ENCODE results near the gene SPOCK1.
"Not testable (repeated sequence)": the region's sequence is repeated elsewhere in the genome, so short reads cannot be mapped to it uniquely, and the experiment has no call there.

Gene SPOCK1

GRCh38 chr5:137024044-137024443 is 475.1 kb downstream of the SPOCK1 start:
- DNase-seq (ENCODE audit: low read depth in 2 of 2) = no peak

- no peak for DNase-seq (ENCODE audit: low read depth in 2 of 2)
Observed at GRCh38 chr5:137023371-137023770, 475.8 kb downstream of the SPOCK1 start.

DNA sequence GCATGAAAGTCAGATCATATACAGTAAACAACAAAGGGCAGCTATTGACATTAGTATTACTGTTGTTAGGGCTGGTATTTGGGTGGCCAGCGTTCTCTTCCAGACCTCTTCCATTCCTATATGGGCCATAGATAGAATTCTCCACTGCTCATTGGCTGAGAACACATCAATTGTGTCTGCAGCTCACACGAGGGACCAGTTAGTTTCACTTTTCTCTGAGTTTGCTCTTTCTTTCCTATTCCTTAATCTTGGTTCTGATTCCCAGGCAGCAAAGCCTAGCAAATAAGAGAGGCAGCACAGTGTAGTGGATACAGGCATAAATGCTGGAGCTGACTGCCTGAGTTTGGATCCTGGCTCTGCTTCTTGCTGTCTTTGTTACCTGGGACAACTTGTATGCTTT is 476.4 kb downstream of the SPOCK1 start:
- DNase-seq (ENCODE audit: low read depth in 2 of 2) = no peak

GRCh38 chr5:137022043-137022442 is 477.1 kb downstream of the SPOCK1 start:
- DNase-seq (ENCODE audit: low read depth in 2 of 2) = no peak

- no peak for DNase-seq (ENCODE audit: low read depth in 2 of 2)
Observed at GRCh38 chr5:137019229-137019628, 479.9 kb downstream of the SPOCK1 start.

GRCh38 chr5:137016783-137017324 is 482.3 kb downstream of the SPOCK1 start:
- no peak for DNase-seq (ENCODE audit: low read depth in 2 of 2)

GRCh38 chr5:137015540-137016116 is 483.5 kb downstream of the SPOCK1 start:
- DNase-seq (ENCODE audit: low read depth in 2 of 2) = no peak

- no peak for DNase-seq (ENCODE audit: low read depth in 2 of 2)
Observed at GRCh38 chr5:137014731-137015130, 484.4 kb downstream of the SPOCK1 start.

GRCh38 chr5:137010226-137010625 is 488.9 kb downstream of the SPOCK1 start:
- no peak for DNase-seq (ENCODE audit: low read depth in 2 of 2)

- DNase-seq (ENCODE audit: low read depth in 2 of 2) = no peak
Observed at GRCh38 chr5:137004279-137004678, 494.8 kb downstream of the SPOCK1 start.

- DNase-seq (ENCODE audit: low read depth in 2 of 2) = no peak
Observed at GRCh38 chr5:137001026-137001569, 498.0 kb downstream of the SPOCK1 start.

- DNase-seq (ENCODE audit: low read depth in 2 of 2) = no peak
Observed at GRCh38 chr5:136999787-137000186, 499.3 kb downstream of the SPOCK1 start.

- DNase-seq (ENCODE audit: low read depth in 2 of 2) = no peak
Observed at GRCh38 chr5:136998854-136999357, 500.2 kb downstream of the SPOCK1 start.

- no peak for DNase-seq (ENCODE audit: low read depth in 2 of 2)
Observed at GRCh38 chr5:136994154-136994553, 505.0 kb downstream of the SPOCK1 start.

GRCh38 chr5:136992796-136993489 is 506.2 kb downstream of the SPOCK1 start:
- DNase-seq (ENCODE audit: low read depth in 2 of 2) = no peak

GRCh38 chr5:136985785-136986475 is 513.2 kb downstream of the SPOCK1 start:
- no peak for DNase-seq (ENCODE audit: low read depth in 2 of 2)

DNA sequence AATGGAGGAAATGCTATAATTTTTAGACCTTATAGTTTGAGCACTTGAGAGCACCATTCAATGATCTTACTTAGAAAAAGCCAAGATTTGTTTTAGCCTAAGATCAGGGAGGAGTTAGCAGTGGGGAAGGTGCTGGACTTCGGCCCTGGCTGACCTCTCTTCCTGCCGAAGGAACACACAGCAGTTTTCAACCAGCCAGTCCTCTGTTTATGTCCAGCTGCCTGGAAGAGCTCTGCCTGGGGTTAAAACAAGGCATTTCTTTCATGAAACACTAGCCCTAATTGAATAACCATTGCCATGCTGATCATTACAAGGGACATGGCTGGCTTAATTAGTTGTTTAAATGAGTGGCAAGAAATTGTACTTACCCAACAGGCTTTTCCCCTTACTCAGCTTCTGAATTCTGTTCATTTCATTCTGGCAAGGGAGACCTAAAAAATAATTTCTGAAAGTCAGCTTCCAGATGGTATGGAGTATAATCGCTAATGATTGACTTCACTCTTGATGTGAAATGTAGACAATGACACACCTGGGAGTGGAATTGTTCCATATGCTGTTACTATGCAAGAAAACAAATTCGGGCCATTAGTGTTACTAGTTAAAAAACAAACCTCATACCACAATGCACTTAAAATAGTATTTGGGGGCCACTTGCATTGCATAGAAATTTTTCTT is 514.2 kb downstream of the SPOCK1 start:
- DNase-seq (ENCODE audit: low read depth in 2 of 2) = no peak

- no peak for DNase-seq (ENCODE audit: low read depth in 2 of 2)
Observed at GRCh38 chr5:136981936-136982335, 517.2 kb downstream of the SPOCK1 start.

- DNase-seq (ENCODE audit: low read depth in 2 of 2) = no peak
Observed at GRCh38 chr5:136979131-136979530, 520.0 kb downstream of the SPOCK1 start.

- DNase-seq (ENCODE audit: low read depth in 2 of 2) = no peak
Observed at GRCh38 chr5:136963504-136963903, 535.6 kb downstream of the SPOCK1 start.

DNA sequence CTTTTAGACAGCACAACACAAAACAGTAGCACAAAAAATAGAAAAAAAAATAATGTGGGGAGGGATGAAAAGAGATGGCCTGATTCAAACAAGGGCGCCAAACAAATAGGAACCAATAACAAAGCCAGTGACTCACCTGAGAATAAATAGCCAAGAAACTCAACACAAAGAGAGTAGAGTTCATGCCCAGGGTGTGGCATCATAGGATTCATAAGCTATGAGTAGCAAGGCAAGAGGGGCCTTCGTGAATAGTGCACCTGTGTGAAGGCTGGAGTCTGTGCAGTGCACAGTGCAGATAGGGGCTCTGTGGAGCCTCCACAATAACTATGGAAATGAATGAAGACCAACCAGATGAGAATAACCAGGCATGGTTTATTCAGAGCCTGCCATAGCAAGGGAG is 541.7 kb downstream of the SPOCK1 start:
- no peak for DNase-seq (ENCODE audit: low read depth in 2 of 2)

- not testable (repeated sequence) for DNase-seq (ENCODE audit: low read depth in 2 of 2)
Observed at GRCh38 chr5:136954142-136954541, 545.0 kb downstream of the SPOCK1 start.
